HFF-Myc (cell line): ENCODE data around the gene EPHA3.

ENCODE experiments used
- DNase-seq: peaks from one replicate; pipeline ENCODE4 v3.0.0-alpha.2; 2011; ENCODE audit warnings: low read depth; ENCODE audit errors: extremely low read depth
- H3K4me3 ChIP-seq: replicated peaks from 2 replicates; pipeline ENCODE4 v1.5.1; 2011; ENCODE audit warnings: low read depth, mild to moderate bottlenecking, control low read depth, low read length
- CTCF ChIP-seq: IDR thresholded peaks from 2 replicates; pipeline ENCODE4 v1.5.1; 2012; ENCODE audit warnings: mild to moderate bottlenecking, low read depth, low read length, control low read depth; ENCODE audit errors: missing control alignments

EPHA3 gene

GRCh38 chr3:89268059-89268458 is 160.6 kb downstream of the EPHA3 start:
- no peak for TF ChIP-seq CTCF
- DNase-seq: no peak
- H3K4me3 ChIP-seq: no peak overlapping the region

- TF ChIP-seq CTCF: no peak
- no peak overlapping the region for H3K4me3 ChIP-seq
- no peak for DNase-seq
These were observed 162.8 kb downstream of the EPHA3 start for GRCh38 chr3:89270201-89270600.

GRCh38 chr3:89275001-89275400 is 167.6 kb downstream of the EPHA3 start:
- H3K4me3 ChIP-seq: no peak overlapping the region
- no peak for TF ChIP-seq CTCF
- no peak for DNase-seq

- DNase-seq: no peak
- TF ChIP-seq CTCF: no peak
- no peak overlapping the region for H3K4me3 ChIP-seq
These were observed 168.7 kb downstream of the EPHA3 start for GRCh38 chr3:89276116-89276515.

GRCh38 chr3:89278302-89279025 is 171.0 kb downstream of the EPHA3 start:
- no peak for DNase-seq
- no peak for TF ChIP-seq CTCF
- no peak overlapping the region for H3K4me3 ChIP-seq

- no peak for TF ChIP-seq CTCF
- no peak overlapping the region for H3K4me3 ChIP-seq
- no peak for DNase-seq
These were observed 172.9 kb downstream of the EPHA3 start for GRCh38 chr3:89280301-89280700.
